Glomerular endothelial cell (primary cell): ENCODE data around the gene RALB. TPM values are rescaled to one million over a fixed set of nuclear protein-coding genes. Genes with fewer than 3 reads are reported as not detected.

ENCODE experiments used
- DNase-seq: peaks from one replicate; pipeline ENCODE4 v3.0.0-alpha.2; 2011; ENCODE audit warnings: low read depth, low spot score; ENCODE audit errors: extremely low read depth
- total RNA-seq: library from RNA; depleted of rRNA; stranded (reverse); fragments of >200 nt; gene quantifications from 2 replicates; pipeline ENCODE4 v1.2.3, GENCODE V29; 2015

RALB gene, protein sequence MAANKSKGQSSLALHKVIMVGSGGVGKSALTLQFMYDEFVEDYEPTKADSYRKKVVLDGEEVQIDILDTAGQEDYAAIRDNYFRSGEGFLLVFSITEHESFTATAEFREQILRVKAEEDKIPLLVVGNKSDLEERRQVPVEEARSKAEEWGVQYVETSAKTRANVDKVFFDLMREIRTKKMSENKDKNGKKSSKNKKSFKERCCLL
- total RNA-seq: 113 and 132 TPM in 2 replicates

DNA sequence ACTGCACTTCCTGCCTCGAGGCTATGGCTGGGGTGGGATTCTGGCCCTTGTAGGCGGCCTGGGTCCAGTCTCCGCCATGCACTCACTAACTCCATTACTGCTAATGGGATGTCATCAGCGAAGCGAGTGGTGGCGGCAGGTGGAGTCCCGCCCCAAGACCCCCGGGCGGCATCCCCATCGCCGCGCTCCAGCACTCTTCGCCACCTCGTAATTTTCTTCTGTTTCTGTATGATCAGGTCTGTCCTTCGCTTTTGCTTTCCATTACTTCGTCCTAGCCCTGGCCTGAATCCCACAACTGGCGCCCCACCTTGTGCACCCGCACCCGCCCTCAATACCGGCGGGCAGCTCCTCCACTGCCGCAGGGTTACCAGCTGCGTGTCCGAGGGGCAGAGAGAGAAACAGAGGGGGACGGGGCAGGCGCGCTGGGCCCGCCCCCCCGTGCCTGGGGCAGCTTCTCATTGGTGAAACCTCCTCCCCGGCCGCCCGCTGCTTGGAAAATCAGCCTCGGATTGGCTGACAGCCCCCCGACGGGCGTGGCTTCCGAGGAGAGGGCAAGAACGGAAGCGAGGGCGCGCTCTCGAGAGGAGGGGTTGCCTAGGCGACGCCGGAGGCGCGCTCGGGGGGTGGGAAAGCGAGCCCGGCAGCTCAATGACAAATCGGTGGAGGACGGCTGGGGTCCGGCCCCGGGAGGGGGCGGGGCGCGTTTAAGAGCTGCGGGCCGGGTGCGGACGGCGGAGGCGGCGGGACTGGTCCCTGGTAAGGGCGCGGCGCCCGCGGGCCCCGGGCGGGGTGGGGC lies at the start of gene RALB:
TSS of gene RALB (plus strand) at position 628 of the 796 bp plus-strand sequence. CDS start 25,813 bp downstream, outside the sequence.
- DNase-seq: peak; percentile 85

DNA sequence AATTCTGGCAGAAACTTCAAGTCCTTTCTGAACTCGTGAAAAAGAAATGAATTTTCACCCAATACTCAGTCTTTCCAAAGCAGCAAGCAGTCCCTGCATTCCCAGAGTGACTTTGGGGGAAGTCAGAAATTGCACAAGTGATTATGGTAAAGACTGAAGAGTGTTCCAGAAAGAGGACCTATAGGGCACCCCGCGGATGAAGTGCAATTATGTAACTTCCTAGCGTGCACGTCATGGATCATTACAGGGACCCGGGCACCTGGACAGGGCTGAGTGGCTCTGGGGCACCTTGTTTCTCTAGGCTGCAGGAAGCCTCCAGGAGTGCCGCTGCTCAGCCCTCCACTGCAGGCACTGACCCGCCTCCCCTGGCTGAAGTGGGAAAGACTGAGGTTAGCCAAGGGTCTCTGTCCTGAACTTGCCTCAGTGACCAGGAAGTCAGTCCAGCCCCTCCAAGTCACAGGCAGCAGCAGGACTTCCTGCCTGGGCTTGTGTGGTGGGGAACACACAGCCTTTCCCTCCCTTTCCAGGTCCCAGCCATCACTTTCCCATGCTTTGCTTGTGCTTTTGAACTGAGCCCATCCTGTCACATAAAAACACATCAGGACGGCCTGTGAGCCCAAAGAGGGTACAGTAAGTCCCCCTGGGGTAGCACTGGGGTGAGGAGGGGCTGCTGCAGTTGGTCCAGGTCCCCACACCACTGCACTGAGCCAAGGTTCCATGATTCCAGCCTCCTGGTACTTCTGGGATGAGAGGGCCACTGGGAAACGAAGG lies 49.2 kb upstream of the RALB start:
- DNase-seq: no peak

DNA sequence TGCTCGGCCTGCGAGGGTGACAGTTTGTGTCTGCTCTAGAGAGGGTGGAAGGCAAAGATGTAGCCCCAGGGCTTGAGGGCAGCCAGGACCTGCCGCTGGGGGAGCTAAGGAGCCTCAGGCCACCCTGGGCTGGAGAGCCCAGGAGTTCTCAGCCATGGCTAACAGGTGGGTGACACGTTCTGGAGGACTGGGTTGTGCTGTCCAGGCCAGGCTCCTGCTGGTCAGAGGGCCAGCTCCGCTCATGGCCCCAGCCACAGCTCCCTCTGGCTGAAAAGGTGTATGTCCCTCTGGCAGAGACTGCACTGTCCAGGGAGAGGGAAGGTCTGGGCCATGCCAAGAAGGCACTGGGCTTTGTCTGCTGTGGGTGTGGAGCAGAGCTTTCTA lies 48.6 kb upstream of the RALB start:
- DNase-seq: no peak

DNA sequence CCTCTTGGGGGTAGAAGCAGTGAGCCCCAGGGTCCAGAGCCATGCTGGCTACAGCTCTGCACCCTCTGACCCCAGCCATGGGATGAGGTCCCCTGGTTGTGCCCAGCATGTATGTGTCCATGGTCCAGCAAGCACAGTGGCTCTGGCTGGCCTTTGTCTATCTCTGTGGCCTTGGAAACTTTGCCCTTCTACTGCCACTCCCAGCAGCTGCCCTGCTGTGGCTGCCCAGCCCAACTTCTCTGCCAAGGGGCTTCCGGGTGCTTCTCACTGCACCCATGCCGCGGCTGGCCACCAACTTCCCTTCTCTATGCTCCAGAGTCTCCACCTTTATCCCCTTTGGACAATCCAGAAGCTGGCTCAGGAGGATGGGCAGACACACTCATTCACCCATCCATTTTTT lies 48.2 kb upstream of the RALB start:
- no peak for DNase-seq

DNA sequence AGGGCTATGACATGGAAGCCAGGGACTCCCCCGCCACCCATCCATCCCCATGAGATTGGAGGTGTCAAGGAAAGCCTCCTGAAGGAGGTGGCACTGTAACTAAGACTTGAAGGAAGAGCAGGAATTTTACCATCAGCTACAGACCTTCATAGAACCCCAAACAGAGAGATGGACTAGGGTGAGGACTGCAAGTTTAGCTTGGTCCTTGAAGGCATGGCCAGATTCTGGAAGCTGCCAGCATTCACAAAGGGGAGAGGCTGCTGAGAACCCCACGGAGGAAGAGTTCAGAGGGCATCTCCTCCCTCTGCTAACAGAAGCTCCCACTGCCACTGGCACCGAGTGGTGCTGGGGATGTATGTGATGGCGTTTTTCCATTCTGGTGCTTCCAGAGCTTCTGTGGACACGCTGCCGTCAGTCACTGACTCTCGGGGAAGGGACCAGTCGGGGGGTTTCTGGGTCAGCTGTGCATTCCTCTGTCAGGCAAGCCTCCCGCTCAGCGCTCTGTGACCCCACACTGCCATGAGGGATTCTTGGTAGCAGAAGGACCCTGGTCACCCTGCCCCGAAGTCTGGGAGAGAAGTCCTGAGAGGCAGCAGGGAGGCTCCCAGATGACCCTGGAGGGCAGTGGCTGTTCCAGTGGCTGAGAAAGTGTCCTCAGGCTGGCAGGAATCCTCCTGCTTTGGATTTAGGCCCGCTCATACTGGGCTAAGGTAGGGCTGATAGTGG lies 47.5 kb upstream of the RALB start:
- no peak for DNase-seq

DNA sequence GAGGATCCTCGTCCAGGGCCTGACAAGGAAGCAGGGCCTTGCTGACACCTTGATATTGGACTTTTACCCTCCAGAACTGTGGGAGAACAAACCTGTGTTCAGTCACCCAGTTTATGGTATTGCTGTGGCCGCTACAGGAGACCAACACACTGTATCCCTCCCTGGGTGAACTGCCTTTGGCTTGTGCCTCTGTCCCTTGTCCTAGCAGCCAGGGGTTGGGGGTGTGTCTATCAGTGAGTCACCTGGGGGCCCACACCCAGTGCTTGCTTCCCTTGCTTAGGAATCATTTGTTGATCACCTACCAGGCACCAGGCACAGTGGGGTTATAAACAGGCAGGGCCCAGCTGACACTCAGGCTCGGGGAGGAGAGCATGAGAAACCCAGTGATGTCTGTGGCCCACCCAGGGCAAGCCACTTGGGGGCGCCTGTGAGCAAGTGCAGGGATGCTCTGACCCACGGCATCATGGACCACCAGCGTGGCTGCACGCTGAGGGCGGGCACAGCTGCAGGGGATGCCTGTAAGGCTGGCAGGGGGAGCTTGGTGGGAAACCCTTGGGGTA lies 46.5 kb upstream of the RALB start:
- DNase-seq: no peak

DNA sequence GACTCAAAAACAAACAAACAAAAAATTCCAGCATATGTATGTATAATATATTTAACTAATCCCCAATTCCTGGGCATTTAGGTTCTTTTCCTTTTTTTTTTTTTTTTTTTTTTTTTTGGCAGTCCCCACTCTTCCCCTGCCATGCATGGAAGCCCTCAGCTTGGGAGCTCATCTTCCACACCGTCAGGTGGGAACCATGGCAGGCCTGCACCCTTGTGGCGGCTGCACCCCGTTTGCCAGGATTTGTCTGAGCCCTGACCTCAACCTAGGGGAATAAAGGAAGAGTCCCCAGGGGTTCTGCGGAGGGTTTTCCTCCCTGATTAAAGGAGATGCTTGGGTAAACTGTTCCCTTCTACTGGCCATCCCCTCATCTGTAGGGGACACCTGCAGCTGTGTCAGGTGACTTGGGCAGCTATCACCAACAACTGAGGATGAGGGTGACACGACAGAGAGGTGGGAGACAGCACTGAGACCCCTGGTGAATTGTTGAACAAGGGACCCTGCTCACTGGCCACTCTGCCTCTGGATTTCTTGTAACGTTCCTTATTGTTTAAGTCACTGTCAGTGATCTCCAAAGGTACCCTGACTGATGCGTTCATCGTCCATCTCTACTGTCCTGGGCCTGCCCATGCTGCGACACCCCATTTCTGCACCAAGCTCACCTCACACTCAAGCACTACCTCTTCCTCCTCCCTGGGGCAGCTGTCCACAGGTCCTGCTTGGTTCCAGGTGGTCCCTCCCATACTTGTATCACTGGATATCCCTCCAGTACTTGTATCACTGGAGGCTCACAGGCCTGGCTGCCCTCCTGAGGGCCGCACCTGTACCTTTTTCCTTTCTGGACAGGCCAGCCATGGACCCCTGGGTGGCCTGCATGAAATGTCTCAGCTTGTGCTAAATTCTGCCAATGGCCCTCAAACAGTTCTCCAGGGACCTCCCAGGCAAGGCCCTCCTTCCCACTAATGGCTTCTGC lies 44.0 kb upstream of the RALB start:
- DNase-seq: no peak

DNA sequence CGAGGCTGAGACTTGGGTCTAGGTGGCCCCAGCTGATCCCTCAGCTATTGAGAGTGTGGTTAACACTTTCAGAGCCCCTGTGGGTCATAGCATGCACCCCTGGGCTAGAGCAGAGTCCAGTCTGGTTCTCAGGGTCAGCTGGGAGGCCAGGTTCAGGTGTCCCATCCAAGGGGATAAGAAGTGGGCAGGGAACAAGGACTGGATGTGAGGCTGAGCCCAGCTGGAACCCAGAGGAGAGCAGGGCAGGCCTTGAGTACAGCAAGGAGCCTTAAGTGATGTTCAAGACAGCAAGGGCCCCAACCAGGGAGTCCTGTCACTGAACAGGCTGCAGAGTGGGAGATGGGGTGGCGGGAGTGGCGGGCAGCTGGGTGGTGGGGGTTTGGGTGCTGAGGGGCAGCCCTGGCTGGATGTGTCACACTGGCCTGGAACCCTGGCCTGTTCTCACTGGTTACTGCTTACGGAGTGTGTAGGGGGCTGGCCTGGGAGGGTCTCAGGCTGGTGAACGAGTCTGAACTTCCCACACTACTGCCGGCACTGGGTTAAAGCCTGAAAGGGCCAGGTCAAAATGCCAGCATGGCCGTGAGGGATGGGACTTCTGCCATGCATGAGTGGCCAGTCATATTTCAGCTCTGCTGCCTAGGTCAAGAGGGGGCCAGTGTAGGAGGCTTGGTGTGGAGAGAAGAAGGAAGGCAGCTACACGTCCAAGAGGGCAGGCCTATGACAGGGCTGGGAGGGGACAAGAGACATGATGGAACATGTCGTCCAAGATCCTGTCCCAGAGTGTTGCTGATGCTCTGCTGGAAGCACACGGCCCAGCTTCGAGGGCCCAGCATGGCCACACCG lies 43.0 kb upstream of the RALB start:
- no peak for DNase-seq

DNA sequence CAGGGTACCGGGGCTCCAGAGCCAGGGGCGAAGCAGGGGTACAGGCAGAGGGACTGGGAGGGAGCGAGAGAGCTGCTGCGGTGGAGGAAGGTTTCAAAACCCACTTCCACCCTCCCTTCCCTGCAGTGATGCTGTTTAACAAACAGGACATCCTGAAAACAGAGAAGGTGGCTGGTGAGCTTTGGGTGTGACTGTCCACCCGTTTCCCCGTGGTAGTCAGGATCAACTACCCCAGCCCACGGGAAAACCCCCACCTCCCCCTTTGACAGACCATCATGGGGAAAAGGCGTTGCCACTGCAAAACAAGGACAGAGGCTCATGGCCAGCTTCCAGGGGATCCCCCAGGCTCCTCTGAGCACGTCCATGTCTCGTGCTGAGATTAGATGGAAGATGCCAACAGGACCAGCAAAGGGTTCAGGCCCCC lies 42.4 kb upstream of the RALB start:
- DNase-seq: no peak

DNA sequence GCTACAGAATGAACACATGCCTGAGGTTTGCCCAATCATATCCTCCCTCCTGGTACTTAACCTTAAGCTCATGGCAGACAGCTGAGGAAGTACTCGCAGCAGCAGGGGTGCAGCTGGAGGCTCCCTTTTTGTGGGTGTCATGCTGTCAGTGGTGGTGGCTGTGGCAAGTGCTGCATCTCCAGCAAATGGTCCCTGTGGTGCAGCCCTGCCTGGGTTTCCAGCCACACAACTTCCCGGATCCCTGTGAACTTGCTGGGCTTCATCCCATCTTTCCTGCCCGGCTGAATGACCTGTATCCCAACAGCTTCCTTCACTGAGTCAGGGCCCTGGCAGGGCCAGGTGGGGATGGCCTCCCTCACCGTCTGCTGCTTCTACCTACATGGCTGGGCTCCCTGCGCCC lies 34.5 kb upstream of the RALB start:
- DNase-seq: no peak

DNA sequence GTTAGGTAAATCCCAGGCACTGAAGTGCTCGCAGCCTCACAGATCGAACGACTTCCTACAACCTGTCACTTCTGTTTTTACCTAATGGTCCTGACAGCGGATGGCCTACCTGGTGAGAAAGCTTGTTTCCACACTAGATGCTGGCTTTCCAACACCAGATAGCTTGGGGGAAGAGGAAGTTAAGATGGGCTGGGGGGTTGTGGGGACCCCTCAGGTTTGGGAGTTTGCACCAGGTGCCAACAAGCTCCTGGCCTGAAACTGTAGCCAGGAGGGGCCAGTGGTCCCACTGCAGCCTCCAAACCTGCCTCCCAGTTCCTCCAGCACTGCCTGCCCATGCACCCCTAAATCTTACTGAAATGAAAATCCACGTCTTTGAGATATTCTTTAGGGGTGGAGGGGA lies 33.4 kb upstream of the RALB start:
- DNase-seq: no peak

DNA sequence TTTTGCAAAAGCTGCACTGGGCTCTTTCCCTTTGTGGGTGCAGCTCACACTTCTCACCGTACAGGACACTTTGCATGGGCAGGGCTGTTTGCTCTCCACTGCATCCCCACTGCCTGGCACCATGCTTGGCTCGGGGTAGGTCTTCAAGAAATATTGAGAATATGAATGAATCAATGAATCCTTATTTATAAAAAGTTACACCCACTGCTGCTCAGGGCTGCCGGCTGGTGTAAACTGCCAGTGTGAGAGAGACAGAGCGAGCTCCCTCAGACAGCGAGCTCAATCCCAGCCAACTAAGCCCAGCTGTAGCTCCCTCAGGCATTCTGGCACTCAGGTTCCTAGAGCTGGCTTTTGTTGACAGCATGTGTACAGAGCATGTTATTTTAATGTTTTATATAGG lies 32.9 kb upstream of the RALB start:
- DNase-seq: no peak

DNA sequence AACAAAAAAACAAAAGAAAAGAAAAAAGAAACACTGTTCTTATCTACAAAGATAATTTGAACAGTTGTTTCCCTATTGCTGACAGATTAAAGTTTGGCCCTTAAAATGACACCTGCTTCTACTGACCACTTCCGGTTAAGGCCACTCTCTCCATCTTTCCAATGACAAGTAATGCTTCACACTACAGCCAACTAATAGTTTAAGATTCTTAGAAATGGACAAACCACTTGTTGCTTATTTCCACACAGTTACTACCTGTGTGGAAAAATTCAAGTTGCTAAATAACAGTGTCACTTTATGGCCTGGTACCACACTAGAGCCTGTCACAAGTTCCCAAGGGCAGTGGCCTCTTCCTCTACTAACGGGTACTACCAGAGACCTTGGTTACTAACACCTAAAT lies 31.9 kb upstream of the RALB start:
- DNase-seq: no peak

DNA sequence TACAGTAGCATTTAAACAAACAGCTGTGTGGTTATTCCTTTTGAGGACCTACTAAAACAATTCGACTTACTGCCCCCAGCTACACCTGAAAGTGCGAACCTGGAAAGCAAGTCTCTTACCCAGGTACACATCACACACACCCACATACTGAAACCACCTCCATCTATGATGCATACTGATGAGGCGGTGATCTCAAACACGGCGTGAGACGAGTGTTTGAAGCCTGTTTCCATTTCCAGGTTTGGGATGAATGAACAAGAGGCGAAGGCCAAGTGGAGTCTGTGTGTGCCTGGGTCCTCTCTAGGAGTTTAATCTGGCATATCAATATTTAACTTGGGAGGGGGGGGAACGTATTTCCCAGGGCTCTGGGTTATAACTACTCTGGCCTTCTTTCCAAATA lies 31.0 kb upstream of the RALB start:
- no peak for DNase-seq

DNA sequence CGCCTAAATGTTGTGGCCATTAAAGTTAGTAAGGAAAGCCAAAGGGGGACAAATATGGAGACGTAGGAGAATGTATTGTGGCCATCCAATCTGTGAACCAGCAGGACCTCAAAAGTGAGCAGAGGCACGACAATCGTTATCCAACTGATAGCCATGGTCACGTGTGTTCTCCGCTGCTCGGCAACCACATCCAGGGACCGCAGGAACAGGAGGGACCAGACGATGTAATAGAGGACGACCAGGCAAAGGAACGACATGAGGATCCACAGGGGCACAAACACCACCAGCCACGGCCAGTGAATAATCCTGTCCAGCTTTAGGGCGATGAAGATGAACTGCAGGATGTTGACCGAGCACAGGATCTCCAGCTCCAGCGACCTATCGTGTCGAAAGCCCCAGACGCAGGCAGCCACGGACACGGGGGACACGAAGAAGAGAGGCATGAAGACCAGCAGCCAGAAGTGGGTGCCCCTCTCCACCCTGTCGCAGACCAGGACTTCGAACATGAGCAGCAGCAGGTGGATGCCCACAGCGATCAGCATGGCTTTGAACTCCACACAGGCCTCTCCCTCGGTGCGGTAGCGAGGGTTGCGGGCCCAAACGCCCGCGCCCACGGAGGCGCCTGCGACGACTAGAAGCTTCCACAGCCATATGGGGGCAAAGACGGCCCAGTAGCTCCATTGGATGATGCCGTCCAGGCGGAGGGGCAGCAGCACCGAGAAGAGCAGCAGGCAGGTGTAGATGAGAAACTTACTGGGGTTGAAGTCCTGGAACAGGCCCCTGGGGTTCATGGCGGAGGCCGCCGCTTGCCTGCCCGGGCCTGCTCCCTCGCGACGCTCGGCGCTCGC lies 30.2 kb upstream of the RALB start:
- DNase-seq: no peak

DNA sequence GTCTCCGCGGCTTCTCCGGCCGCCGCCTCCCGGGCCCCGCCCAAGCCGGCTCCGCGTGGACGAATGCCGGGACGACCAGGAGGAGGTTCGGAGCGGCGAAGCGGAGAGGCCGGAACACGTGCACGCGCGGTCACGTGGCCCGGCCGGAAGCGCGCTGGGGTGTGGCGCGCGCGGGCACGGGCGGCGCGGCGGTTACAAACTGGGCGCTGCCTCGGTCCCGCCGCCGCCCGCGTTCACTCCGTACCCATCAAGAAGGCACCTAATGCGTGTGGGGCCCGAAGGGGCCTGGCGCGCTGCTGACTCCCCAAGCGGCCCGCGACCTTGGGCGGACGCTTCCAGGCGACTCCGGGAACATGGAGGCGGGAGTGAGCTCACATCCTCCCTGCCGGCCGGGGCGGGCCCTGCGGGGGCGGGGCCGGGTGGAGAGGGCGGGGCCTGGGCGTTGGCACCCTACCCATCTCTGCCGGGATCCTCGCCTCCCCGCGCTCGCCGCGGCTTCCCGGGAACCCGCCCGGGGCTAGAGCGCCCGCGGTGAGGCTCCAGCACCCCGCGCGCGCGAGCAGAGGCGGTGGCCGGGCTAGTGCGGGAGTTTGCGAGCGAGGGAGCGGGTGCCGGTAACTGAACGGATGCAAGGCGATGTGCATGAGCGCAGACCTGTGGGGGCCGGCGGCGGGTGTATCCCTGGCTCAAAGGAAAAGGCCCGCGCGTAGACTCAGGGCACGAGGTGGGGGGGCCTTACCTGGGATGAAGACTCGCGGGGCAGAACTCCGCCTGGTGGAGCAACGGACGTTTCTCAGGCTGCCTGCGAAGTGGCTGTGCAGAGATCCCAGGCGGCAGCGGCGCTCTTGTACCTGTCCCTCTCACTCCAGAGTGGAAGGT lies 29.4 kb upstream of the RALB start, which contains the start of gene TMEM185B:
TSS of gene TMEM185B (minus strand) at position 367 of the 879 bp plus-strand sequence. CDS start 424 bp downstream, outside the sequence.
- no peak for DNase-seq

DNA sequence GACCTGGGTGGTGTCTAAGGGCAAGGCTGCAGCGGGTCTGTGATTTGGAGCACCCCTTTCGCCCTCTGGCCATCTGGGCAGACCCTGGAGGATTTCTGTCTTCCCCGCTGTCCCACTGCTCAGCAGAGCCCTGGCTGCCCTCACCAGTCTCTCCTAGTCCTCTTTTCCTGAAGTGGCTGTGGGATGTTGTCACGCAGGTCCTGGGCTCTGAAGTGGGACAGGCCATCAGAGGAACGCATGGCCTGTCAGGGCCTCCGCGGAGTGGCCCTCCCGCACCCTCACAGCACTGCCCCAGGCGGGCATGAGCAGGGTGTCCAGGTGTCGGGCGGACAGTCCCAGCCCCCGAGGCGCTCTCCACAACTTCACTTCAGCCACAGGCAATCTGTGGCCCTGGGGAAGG lies 28.4 kb upstream of the RALB start:
- no peak for DNase-seq
